ENCODE data around the gene PTPRN2. TPM values are rescaled to one million over a fixed set of nuclear protein-coding genes. Genes with fewer than 3 reads are reported as not detected.

The PTPRN2 gene
- total and polyA plus RNA-seq, 7 donors: 0.47 to 0.82 (median 0.51) TPM

- Histone ChIP-seq H3K9me3 (no peaks in the 10 kb centered on the region), H3K4me3 (no peak overlapping the region), H3K36me3 (ENCODE audit: insufficient read depth in 1 of 2, low read depth in 1 of 2) (no peaks in the 10 kb centered on the region), H3K27ac (no peak overlapping the region), H3K4me1 (no peaks in the 10 kb centered on the region), H3K27me3 (ENCODE audit: insufficient read depth in 3 of 3, low read length in 2 of 3) (peaks cover 0 to 3% (median 0%) of the 10 kb centered on the region in 3 donors)
- no peak for DNase-seq
- 69 to 82% (median 81%) methylated on average over 8 of the region's 8 CpGs for WGBS, 3 donors
- ATAC-seq: no peak
- intact Hi-C loops (cut with DNase I): no loop called here
- TF ChIP-seq CTCF (IDR thresholded peaks at IDR 0.05): no peak
These were observed 148.6 kb downstream of the PTPRN2 start for GRCh38 chr7:158439035-158439434.

DNA sequence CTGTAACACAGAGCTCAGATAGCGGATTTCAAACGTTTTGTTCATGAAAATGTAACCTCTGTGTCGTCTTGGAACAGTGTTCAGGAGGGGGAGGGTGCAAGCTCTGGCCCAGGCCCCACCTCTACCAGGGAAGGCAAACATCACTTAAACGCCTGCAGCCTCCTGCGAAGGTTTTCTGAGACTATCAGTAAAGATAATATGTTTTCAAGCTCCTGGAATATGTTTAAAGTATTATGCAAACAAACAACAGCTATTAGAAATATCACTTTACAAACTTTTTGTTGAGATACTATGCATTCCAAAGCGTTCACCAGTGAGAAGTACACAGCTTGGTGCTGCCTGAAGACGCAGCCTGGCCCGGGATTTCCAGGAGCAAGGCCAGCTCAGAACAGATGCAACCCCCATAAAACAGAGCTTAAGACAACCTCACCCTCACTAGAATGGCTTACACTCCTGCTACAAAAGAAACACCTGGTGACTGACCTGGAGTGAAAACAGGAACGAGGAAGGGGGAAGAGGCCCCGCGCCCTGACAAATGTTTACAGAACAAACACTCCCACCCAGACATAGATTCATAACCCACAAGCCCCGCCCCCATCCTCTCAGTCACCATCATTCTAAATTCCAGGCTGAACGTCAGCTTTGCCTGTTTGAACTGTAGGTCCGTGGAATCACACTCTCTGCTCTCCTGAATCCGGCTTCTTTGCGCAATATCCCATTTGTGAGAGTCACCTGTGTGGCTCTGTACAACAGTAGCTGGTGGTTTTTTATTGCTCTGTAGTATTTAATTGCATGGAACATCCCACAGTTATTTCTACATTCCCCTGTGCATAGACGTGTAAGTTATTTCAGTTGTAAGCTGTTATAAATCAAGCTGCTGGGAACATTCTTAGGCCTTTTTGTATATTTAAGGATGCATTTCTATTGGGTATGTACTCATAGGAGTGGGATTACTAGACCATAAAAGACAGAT is 155.0 kb downstream of the PTPRN2 start:
- Histone ChIP-seq H3K27me3 (ENCODE audit: insufficient read depth in 3 of 3, low read length in 2 of 3) (no peaks in the 10 kb centered on the region), H3K4me1 (no peaks in the 10 kb centered on the region), H3K36me3 (ENCODE audit: insufficient read depth in 1 of 2, low read depth in 1 of 2) (no peaks in the 10 kb centered on the region), H3K4me3 (no peak overlapping the region), H3K27ac (no peak overlapping the region), H3K9me3 (no peaks in the 10 kb centered on the region)
- ATAC-seq (no peak), DNase-seq (no peak)
- 26 to 33% (median 30%) methylated on average over 17 of the region's 17 CpGs for WGBS, 3 donors
- TF ChIP-seq CTCF (IDR thresholded peaks at IDR 0.05): no peak
- intact Hi-C loops (cut with DNase I): no loop called here

GRCh38 chr7:158431941-158432347 is 155.7 kb downstream of the PTPRN2 start:
- 29 to 46% (median 35%) methylated on average over 14 of the region's 14 CpGs for WGBS, 3 donors
- H3K36me3 ChIP-seq (ENCODE audit: insufficient read depth in 1 of 2, low read depth in 1 of 2): no peaks in the 10 kb centered on the region
- peak; percentile 54 to 68 for DNase-seq
- H3K27me3 ChIP-seq (ENCODE audit: insufficient read depth in 3 of 3, low read length in 2 of 3): no peaks in the 10 kb centered on the region
- no peak for TF ChIP-seq CTCF (IDR thresholded peaks at IDR 0.05)
- no peak overlapping the region for H3K27ac ChIP-seq
- no peaks in the 10 kb centered on the region for H3K4me1 ChIP-seq
- H3K4me3 ChIP-seq: no peak overlapping the region
- H3K9me3 ChIP-seq: no peaks in the 10 kb centered on the region
- peak; percentile 47 to 85 (median 82) for ATAC-seq
- intact Hi-C loops (cut with DNase I): no loop called here

DNA sequence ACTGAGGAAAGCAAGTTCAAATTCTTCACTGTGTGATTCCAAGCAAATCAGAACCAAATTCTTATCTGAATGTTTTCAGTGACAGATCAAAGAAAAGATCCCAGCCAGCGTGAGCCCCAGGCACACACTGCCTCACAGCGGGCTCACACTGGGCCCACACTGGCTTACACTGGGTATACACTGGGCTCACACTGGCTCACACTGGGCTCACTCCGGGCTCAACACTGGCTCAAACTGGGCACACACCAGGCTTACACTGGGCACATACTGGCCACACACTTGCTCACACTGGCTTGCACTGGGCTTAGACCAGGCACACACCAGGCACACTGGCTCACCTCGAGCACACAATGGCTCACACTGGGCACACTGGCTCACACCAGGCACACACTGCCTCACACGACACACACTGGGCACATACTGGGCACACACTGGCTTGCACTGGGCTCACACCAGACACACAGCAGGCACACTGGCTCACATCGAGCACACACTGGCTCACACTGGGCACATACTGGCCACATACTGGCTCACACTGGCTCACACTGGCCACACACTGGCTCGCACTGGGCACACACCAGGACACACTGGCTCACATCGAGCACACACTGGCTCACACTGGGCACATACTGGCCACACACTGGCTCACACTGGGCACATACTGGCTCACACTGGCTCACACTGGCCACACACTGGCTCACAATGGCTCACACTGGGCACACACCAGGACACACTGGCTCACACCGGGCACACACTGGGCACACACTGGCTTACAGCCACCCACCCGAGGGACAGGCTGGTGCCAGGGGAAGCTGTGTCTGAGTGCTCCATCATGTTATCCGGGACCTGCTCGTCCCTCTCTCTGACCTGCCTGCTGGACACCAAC is 156.3 kb downstream of the PTPRN2 start:
- Histone ChIP-seq H3K4me3 (no peak overlapping the region), H3K4me1 (no peaks in the 10 kb centered on the region), H3K27ac (no peak overlapping the region), H3K36me3 (ENCODE audit: insufficient read depth in 1 of 2, low read depth in 1 of 2) (no peaks in the 10 kb centered on the region), H3K9me3 (no peaks in the 10 kb centered on the region), H3K27me3 (ENCODE audit: insufficient read depth in 3 of 3, low read length in 2 of 3) (no peaks in the 10 kb centered on the region)
- ATAC-seq: peak in 1 of 4 donors; percentile 25
- intact Hi-C loops (cut with DNase I): no loop called here
- DNase-seq: no peak
- TF ChIP-seq CTCF (IDR thresholded peaks at IDR 0.05): no peak
- 82 to 86% (median 84%) methylated on average over 12 of the region's 12 CpGs for WGBS, 3 donors

All from psoas muscle (tissue), 8 donors.